Testis (tissue), 2 donors: ENCODE results near the gene ARL15.

Source experiments
- CTCF ChIP-seq, 3 experiments: fragments of 450-650 bp in 2 of 3; fragments of 200-600 bp in 1 of 3; sonication (generic) in 1 of 3; IDR thresholded peaks; one replicate each; pipeline ENCODE4 v1.5.1; 2016 to 2019; ENCODE audit warnings: antibody characterized with exemption in 3 of 3, mild to moderate bottlenecking in 2 of 3, moderate library complexity in 1 of 3
- POLR2A ChIP-seq: fragments of 450-650 bp; IDR thresholded peaks from one replicate; pipeline ENCODE4 v1.6.1; 2017; ENCODE audit warnings: antibody characterized with exemption, mild to moderate bottlenecking, moderate library complexity

- TF ChIP-seq POLR2A = no peak
- no peak for TF ChIP-seq CTCF (IDR thresholded peaks at IDR 0.05)
Measured at GRCh38 chr5:54288568-54289217, 21.7 kb downstream of the ARL15 start.
